HG03135 (cell line): Measurements from ENCODE around the gene CNTF.

Source experiments
- ATAC-seq: cut with Tn5 transposase; IDR thresholded peaks from one replicate; pipeline ENCODE4 v1.9.1; 2021; ENCODE audit warnings: mild to moderate bottlenecking, moderate library complexity; ENCODE audit not compliant: unreplicated experiment

The CNTF gene

GRCh38 chr11:58641803-58642581, 19.5 kb downstream of the CNTF start:
- ATAC-seq: no peak

- ATAC-seq: no peak
Measured at GRCh38 chr11:58645854-58646253, 23.4 kb downstream of the CNTF start.

GRCh38 chr11:58647141-58647699, 24.8 kb downstream of the CNTF start:
- peak; percentile 85 for ATAC-seq

GRCh38 chr11:58647866-58648265, 25.4 kb downstream of the CNTF start:
- ATAC-seq: no peak

- ATAC-seq: no peak
Measured at GRCh38 chr11:58649623-58650022, 27.2 kb downstream of the CNTF start.

GRCh38 chr11:58650496-58650895, 28.0 kb downstream of the CNTF start:
- ATAC-seq: no peak

- ATAC-seq: no peak
Measured at GRCh38 chr11:58652726-58653280, 30.3 kb downstream of the CNTF start.

GRCh38 chr11:58654079-58654907, 31.8 kb downstream of the CNTF start:
- ATAC-seq: peak; percentile 85

GRCh38 chr11:58654908-58655296, 32.4 kb downstream of the CNTF start:
- no peak for ATAC-seq

- ATAC-seq: no peak
Measured at GRCh38 chr11:58656348-58656747, 33.9 kb downstream of the CNTF start.

GRCh38 chr11:58658623-58659022, 36.2 kb downstream of the CNTF start:
- ATAC-seq: no peak

- no peak for ATAC-seq
Measured at GRCh38 chr11:58659404-58659803, 36.9 kb downstream of the CNTF start.

GRCh38 chr11:58659910-58660570, 37.6 kb downstream of the CNTF start:
- no peak for ATAC-seq

- no peak for ATAC-seq
Measured at GRCh38 chr11:58671983-58672633, 49.6 kb downstream of the CNTF start.

- ATAC-seq: no peak
Measured at GRCh38 chr11:58674609-58675008, 52.1 kb downstream of the CNTF start.
